HG03095 (cell line): ENCODE measurements around the gene LAMTOR4.
"Not testable (repeated sequence)": the region's sequence is repeated elsewhere in the genome, so short reads cannot be mapped to it uniquely, and the experiment has no call there.

ENCODE experiments used
- ATAC-seq: cut with Tn5 transposase; IDR thresholded peaks from one replicate; pipeline ENCODE4 v1.9.1; 2021; ENCODE audit warnings: moderate library complexity; ENCODE audit not compliant: unreplicated experiment

The LAMTOR4 gene

DNA sequence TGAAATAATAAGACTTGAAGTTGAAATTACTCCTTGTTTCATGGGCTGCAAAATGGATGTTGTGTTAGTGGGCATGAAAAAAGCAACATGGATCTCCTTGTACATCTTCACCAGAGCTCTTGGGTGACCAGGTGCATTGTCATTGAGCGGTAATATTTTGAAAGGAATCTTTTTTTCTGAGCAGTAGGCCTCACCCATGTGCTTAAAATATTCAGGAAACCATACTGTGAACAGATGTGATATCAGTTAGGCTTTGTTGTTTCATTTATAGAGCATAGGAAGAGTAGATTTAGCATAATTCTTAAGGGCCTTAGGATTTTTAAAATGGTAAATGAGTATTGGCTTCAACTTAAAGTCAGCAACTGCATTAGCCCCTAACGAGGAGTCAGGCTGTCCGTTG is 44.3 kb downstream of the LAMTOR4 start:
- no peak for ATAC-seq

DNA sequence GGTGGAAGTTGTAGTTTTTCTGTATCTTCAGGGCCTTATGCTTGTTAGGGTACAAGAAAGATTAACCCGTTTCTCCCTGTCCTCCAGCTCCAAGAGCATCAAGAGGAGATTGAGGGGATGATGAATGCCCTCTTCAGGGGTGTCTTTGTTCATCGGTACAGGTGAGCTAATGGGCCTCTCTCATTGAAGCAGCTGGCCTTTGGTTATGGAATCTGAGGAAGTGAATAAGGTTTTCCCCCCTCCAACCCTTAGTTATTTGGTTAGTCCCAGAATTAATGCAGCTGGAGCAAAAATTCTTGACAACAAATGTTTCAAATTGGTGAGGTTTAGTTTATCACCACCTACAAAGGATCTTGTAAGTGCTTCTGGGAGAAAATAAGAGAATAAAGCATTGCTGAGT is 46.5 kb downstream of the LAMTOR4 start:
- no peak for ATAC-seq

DNA sequence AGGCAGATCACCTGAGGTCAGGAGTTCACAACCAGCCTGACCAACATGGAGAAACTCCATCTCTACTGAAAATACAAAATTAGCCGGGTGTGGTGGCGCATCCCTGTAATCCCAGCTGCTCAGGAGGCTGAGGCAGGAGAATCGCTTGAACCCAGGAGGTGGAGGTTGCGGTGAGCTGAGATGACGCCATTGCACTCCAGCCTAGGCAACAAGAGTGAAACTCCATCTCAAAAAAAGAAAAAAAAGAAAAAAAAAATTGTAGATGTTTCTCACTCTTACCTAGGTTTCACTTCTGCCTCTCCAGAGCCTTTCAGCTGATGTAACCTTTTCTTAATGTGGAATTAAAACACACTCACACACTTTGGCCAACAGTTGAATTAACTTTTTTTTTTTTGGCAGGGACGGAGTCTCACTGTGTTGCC is 47.2 kb downstream of the LAMTOR4 start:
- not testable (repeated sequence) for ATAC-seq

- no peak for ATAC-seq
Measured at GRCh38 chr7:100198266-100198665, 49.5 kb downstream of the LAMTOR4 start.

DNA sequence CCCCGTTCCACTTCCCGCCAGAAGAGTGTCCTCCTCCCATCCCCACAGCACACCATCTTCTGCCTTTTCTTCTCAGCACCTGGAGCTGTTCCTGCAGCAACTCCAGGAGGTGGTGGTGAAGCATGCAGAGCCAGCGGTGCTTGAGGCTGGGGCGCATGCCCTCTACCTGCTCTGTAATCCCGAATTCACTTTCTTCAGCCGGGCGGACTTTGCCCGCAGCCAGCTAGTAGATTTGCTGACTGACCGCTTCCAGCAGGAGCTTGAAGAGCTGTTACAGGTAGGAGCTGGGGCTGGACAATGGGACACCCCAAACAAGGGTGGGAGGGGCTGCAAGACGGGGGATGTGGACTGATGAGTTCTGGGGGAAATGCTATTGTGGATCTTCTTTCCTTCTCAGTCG is 52.0 kb downstream of the LAMTOR4 start:
- ATAC-seq: no peak
